ENCODE measurements around the gene AFAP1L1.

DNA sequence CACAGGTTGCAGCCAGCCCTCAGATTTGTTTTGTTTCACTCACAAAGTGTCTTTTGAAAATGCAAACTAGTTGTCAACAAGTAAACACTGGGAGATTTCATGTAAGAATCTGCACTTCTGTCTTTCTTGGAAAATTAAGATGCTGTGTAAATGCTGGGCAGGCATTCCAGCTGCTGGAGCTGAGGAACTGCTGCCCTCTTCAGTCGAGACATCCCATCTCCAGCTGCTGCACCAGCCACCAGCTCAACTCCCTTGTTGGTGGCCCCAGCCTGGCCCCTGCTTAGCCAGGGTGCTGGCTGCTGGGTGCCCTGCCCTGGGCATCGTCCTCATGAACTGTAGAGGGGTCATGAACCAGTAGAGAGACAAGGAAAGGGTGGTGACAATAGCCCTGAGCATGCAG, 33.1 kb upstream of the AFAP1L1 start:
- TF ChIP-seq POLR2AphosphoS5 (IDR thresholded peaks at IDR 0.05; ENCODE audit: control insufficient read depth, insufficient read depth, low read depth, low read length) (no peak), CHD4 (IDR thresholded peaks at IDR 0.05; ENCODE audit: insufficient read depth, insufficient replicate concordance, low read depth, low read length, poor library complexity, severe bottlenecking) (no peak), ARNT (IDR thresholded peaks at IDR 0.05) (no peak), FOXA1 (IDR thresholded peaks at IDR 0.05; ENCODE audit: borderline replicate concordance) (no peak), NR2C1 (IDR thresholded peaks at IDR 0.05) (no peak), NR2C1 (tag; IDR thresholded peaks at IDR 0.05) (no peak), PURB (CRISPR knock-in tag; IDR thresholded peaks at IDR 0.05; ENCODE audit: low read depth) (no peak), ZNF507 (tag; conservative IDR thresholded peaks at IDR 0.05) (no peak)
- TF ChIP-seq, protein P1, sequence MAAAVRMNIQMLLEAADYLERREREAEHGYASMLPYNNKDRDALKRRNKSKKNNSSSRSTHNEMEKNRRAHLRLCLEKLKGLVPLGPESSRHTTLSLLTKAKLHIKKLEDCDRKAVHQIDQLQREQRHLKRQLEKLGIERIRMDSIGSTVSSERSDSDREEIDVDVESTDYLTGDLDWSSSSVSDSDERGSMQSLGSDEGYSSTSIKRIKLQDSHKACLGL (CRISPR knock-in tag; IDR thresholded peaks at IDR 0.05; ENCODE audit: borderline replicate concordance, poor library complexity, severe bottlenecking): no peak

All from K562 (cell line).